Activated CD8-positive, alpha-beta memory T cell treated with anti-CD3 and anti-CD28 coated beads for 24 hours (primary cell): Measurements from ENCODE around the gene TUBG2.
"Not testable (repeated sequence)": the region's sequence is repeated elsewhere in the genome, so short reads cannot be mapped to it uniquely, and the experiment has no call there.

Source experiments
- DNase-seq: peaks from one replicate; pipeline ENCODE4 v3.0.0-alpha.2; 2020

TUBG2 gene

GRCh38 chr17:42659079-42659931, at the start of gene TUBG2:
TSS of gene TUBG2 (plus strand) at chr17:42659284. CDS start at chr17:42659504, 220 bp downstream.
- peak; percentile 94 for DNase-seq

DNA sequence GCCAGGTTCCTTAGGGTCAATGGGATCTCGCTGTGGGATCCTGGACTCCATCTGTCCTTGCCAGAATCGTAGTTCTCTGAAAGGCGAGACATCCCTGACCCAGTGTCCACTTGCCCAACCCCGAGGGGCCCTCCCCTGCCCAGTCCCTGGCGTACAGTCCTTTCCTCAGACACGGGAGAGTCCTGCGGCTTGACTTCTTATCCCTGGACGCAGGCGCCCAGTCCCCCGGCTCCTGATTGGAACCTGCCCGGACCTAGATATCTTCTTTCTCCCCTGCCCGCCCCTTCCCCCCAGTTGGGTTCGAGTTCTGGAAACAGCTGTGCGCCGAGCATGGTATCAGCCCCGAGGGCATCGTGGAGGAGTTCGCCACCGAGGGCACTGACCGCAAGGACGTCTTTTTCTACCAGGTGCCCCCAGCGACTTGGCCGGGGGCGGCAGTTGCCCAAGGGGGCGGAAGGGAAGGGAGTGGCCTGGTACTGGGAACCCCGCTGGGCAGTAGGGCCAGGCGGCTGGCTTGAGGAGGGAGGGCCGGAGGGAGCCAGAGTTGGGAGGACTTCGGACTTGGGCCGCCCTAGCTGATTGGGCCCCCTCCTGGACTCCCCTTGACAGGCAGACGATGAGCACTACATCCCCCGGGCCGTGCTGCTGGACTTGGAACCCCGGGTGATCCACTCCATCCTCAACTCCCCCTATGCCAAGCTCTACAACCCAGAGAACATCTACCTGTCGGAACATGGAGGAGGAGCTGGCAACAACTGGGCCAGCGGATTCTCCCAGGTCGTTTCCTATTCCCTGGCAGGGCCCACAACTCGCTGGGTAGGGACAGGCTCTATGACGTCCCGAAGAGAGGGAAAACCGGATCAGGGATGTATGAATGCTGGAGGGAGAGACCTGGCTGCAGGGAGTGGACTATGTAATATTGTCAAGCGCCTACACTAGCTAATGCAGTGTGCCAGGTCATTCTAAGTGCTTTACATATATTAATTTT, 49.0 kb upstream of the TUBG2 start:
- DNase-seq = peak; percentile 60

DNA sequence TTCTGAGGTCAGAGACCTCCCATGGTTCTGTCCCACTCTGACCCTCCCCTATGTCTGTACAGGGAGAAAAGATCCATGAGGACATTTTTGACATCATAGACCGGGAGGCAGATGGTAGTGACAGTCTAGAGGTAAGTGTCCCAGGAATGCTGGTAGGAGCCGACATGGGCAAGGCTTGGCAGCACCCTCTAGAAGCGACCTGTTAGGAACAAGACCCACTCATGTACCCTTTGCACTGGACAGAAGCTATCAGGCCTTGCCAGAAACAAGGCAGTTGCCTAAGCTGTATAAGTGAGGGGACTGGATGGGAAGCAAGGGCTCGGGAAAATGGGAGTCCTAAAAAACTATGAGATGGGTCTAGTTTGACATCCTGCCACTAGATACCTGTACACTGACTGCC, 47.1 kb upstream of the TUBG2 start:
- DNase-seq = no peak

DNA sequence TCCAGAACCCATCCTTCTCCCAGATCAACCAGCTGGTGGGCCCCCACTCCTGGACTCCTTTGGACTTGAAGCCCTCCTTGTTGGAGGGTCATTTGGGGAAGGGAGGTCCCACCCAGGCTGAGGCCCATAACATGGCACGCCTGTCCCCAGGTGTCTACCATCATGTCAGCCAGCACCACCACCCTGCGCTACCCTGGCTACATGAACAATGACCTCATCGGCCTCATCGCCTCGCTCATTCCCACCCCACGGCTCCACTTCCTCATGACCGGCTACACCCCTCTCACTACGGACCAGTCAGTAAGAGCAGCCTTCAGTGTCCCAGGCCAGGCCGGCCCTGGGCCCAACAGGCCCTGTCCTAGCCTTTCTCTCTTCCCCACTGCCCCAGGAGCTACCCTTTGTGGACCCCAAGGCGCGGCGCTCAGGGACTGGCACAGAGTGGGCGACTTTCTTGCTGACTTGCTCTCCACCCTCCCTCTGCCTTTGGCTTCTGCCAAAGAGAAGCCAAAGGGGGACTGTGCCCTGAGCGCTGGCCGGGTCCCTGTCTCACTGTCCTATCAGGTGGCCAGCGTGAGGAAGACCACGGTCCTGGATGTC, 45.3 kb upstream of the TUBG2 start:
- no peak for DNase-seq

- no peak for DNase-seq
Measured at GRCh38 chr17:42617956-42618431, 41.1 kb upstream of the TUBG2 start.

- DNase-seq = no peak
Measured at GRCh38 chr17:42618442-42619150, 40.5 kb upstream of the TUBG2 start.

GRCh38 chr17:42621987-42622386, 37.1 kb upstream of the TUBG2 start:
- not testable (repeated sequence) for DNase-seq

- DNase-seq = no peak
Measured at GRCh38 chr17:42623271-42623670, 35.8 kb upstream of the TUBG2 start.

DNA sequence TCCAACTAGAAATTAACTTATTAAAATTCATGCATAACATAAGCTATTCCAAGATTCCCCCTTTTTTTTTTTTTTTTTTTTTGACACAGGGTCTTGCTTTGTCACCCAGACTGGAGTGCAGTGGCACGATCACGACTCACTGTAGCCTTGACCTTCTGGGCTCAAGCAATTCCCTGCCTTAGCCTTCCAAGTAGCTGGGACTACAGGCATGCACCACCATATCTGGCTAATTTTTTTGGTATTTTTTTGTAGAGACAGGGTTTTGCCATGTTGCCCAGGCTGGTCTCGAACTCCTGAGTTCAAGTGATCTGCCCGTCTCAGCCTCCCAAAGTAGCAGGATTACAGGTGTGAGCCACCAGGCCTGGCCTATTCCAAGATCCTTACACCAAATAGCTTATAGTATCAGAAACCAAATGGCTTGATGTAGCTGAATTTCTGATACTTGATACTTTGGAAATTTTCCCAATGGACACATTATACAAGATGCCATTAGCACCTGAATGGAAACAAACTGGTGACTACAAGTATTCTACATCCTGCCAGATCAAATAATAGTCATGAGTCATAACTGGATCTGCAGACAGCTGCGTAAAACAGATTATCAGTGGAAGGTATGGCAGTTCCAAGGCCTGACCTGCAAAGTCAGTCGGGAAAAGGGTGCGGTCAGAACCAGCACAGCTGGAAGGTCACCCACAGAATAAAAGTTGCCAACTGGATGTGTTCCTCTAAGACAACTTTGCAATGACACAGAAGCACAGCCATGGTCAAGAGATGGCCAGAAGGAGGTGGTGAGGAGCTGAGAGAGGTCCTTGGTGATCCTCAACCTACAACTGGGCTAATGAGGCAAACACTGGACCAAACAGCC, 35.1 kb upstream of the TUBG2 start:
- DNase-seq = no peak

DNA sequence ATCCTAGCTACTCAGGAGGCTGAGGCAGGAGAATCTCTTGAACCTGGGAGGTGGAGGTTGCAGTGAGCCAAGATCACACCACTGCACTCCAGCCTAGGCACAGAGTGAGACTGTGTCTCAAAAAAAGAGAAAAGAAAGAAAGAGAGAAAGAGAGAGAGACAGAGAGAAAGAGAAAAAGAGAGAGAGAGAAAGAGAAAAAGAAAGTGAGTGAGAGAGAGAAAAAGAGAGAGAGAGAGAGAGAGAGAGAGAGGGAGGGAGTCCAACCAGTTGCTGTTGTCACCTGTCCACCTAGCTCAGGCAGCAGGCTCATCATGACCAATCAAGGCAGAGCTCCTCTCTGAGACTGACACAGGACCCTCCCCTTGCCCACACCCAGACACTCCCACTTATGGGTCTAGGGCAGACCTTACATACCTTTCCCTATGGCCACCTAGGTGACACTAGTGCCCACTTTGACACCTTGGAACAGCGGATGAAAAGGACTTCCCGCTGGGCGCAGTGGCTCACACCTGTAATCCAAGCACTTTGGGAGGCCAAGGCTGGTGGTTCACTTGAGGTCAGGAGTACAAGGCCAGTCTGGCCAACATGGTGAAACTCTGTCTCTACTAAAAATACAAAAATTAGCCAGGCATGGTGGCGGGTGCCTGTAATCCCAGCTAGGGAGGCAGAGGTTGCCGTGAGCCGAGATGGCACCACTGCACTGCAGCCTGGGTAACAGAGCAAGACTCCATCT, 31.9 kb upstream of the TUBG2 start:
- not testable (repeated sequence) for DNase-seq

GRCh38 chr17:42629411-42630009, 29.6 kb upstream of the TUBG2 start:
- no peak for DNase-seq

GRCh38 chr17:42632949-42633444, 26.1 kb upstream of the TUBG2 start:
- DNase-seq = no peak

GRCh38 chr17:42639525-42640113, 19.5 kb upstream of the TUBG2 start:
- no peak for DNase-seq

- no peak for DNase-seq
Measured at GRCh38 chr17:42640121-42640520, 19.0 kb upstream of the TUBG2 start.

- DNase-seq = no peak
Measured at GRCh38 chr17:42642336-42642735, 16.7 kb upstream of the TUBG2 start.

- no peak for DNase-seq
Measured at GRCh38 chr17:42647778-42648177, 11.3 kb upstream of the TUBG2 start.

DNA sequence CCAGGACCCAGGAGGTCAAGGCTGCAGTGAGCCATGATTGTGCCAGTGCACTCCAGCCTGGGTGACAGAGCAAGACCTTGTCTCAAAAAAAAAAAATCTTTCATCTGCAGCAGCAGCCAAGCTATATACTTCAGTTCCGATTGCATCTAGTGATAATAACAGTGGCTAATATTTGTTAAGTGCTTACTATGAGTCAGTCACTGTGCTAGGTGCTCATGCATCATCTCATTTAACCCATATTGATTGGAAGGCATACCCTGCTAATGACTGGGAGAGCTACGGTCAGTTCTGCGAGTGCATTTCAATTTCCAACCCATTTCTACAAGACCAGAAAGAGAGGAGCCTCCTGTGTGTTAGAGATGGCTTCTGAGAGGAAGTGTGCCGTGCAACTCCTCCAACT, 7.7 kb upstream of the TUBG2 start:
- no peak for DNase-seq

GRCh38 chr17:42653179-42654124, 5.6 kb upstream of the TUBG2 start:
- DNase-seq = no peak
